H1 (cell line): ENCODE results near the gene MAFB. TPM values are rescaled to one million over a fixed set of nuclear protein-coding genes. Genes with fewer than 3 reads are reported as not detected.

Source experiments
- CTCF ChIA-PET: fragments of 300-600 bp; sonication (Branson Sonifier 250); formaldehyde crosslinking; loops from one replicate; lab custom pipeline; 2021; ENCODE audit not compliant: partially characterized antibody; lab: Charles Lee
- POLR2A ChIA-PET: fragments of 300-600 bp; sonication (Branson Sonifier 250); formaldehyde crosslinking; loops from one replicate; lab custom pipeline; 2021; ENCODE audit warnings: inconsistent platforms; ENCODE audit not compliant: partially characterized antibody; lab: Charles Lee
- DNase-seq, 2 experiments: peaks; one replicate each; pipeline versions ENCODE4 v3.0.0 to v3.0.0-alpha.2; 2010 to 2022; ENCODE audit warnings: low spot score in 2 of 2, low read depth in 1 of 2, mixed read lengths in 1 of 2
- FAIRE-seq: peaks from 2 replicates; lab custom pipeline; 2011; peaks lifted over from hg19 to GRCh38; lab: Jason Lieb, UNC
- H2AFZ ChIP-seq: 2 replicates; pipeline ENCODE4 v1.8.1; 2012; ENCODE audit warnings: low read length, inconsistent platforms
- H2AK5ac ChIP-seq: 2 replicates; pipeline ENCODE4 v1.6.1; 2013; ENCODE audit warnings: low read depth, low read length
- H2BK120ac ChIP-seq: replicated peaks from 2 replicates; pipeline ENCODE3; 2013; ENCODE audit warnings: low read depth, low read length, inconsistent platforms
- H2BK12ac ChIP-seq: 2 replicates; pipeline ENCODE4 v1.6.1; 2013; ENCODE audit warnings: low read depth, low read length
- H2BK15ac ChIP-seq: 2 replicates; pipeline ENCODE4 v1.6.1; 2013; ENCODE audit warnings: low read length
- H2BK20ac ChIP-seq: 2 replicates; pipeline ENCODE4 v1.6.1; 2013; ENCODE audit warnings: low read length
- H2BK5ac ChIP-seq: 2 replicates; pipeline ENCODE4 v1.6.1; 2013; ENCODE audit warnings: low read depth, low read length
- H3K14ac ChIP-seq: 2 replicates; pipeline ENCODE4 v1.6.1; 2013; ENCODE audit warnings: inconsistent platforms; ENCODE audit not compliant: insufficient read length
- H3K18ac ChIP-seq: 2 replicates; pipeline ENCODE4 v1.6.1; 2013; ENCODE audit warnings: low read length; ENCODE audit errors: extremely low read depth
- H3K23ac ChIP-seq: 2 replicates; pipeline ENCODE4 v1.6.1; 2013; ENCODE audit warnings: inconsistent platforms; ENCODE audit not compliant: insufficient read length
- H3K23me2 ChIP-seq: 2 replicates; pipeline ENCODE4 v1.6.1; 2013; ENCODE audit warnings: low read depth, low read length
- H3K27ac ChIP-seq: 2 replicates; pipeline ENCODE4 v1.6.1; 2011; ENCODE audit warnings: low read depth, low read length, inconsistent platforms
- H3K27me3 ChIP-seq, 4 experiments: replicated peaks in 1 of 4; 1 replicate in 1 of 4; 2 replicates in 3 of 4; pipeline versions ENCODE4 v1.6.1 to v1.8.1; 2011 to 2013; ENCODE audit warnings: low read length in 3 of 4, mild to moderate bottlenecking in 3 of 4, inconsistent platforms in 2 of 4, mixed read lengths in 2 of 4, moderate library complexity in 1 of 4; ENCODE audit not compliant: control insufficient read depth in 3 of 4, insufficient read depth in 3 of 4; ENCODE audit errors: extremely low read depth in 1 of 4
- H3K36me3 ChIP-seq, 4 experiments: 2 replicates each; pipeline versions ENCODE4 v1.6.1 to v1.8.1; 2011 to 2013; ENCODE audit warnings: mild to moderate bottlenecking in 4 of 4, low read length in 3 of 4, moderate library complexity in 2 of 4, control low read depth in 1 of 4, inconsistent platforms in 1 of 4; ENCODE audit not compliant: insufficient read depth in 4 of 4, control insufficient read depth in 2 of 4
- H3K4ac ChIP-seq: replicated peaks from 2 replicates; pipeline ENCODE3; 2013; ENCODE audit warnings: low read length, low read depth, mixed read lengths, inconsistent platforms; ENCODE audit not compliant: insufficient read length
- H3K4me1 ChIP-seq, 4 experiments: replicated peaks in 1 of 4; 1 replicate in 1 of 4; 2 replicates in 3 of 4; pipeline versions ENCODE4 v1.6.1 to v1.8.1; 2011 to 2013; ENCODE audit warnings: low read length in 3 of 4, inconsistent platforms in 2 of 4, mixed read lengths in 1 of 4; ENCODE audit not compliant: insufficient read depth in 4 of 4, control insufficient read depth in 3 of 4
- H3K4me2 ChIP-seq, 2 experiments: 2 replicates each; pipeline versions ENCODE4 v1.6.1 to v1.8.1; 2011 to 2013; ENCODE audit warnings: low read depth in 2 of 2, low read length in 2 of 2, control low read depth in 1 of 2, inconsistent platforms in 1 of 2, mild to moderate bottlenecking in 1 of 2; ENCODE audit not compliant: insufficient read depth in 1 of 2
- H3K4me3 ChIP-seq, 4 experiments: fragments of 200-600, 300-600 bp in 1 of 4; sonication (generic), shearing (Covaris generic), sonication (Bioruptor Twin) in 1 of 4; 2 replicates each; pipeline versions ENCODE4 v1.5.1 to v1.8.1; 2011 to 2016; ENCODE audit warnings: low read length in 4 of 4, low read depth in 3 of 4, control low read depth in 2 of 4, inconsistent platforms in 2 of 4, mild to moderate bottlenecking in 2 of 4, mixed read lengths in 1 of 4, moderate library complexity in 1 of 4; ENCODE audit not compliant: insufficient read depth in 2 of 4; ENCODE audit errors: extremely low read depth in 1 of 4
- H3K56ac ChIP-seq: replicated peaks from 2 replicates; pipeline ENCODE3; 2013; ENCODE audit warnings: low read depth, mild to moderate bottlenecking, mixed read lengths, low read length, inconsistent platforms; ENCODE audit not compliant: insufficient read length
- H3K79me1 ChIP-seq: 2 replicates; pipeline ENCODE4 v1.6.1; 2013; ENCODE audit warnings: low read depth, low read length, control low read depth
- H3K79me2 ChIP-seq, 2 experiments: 2 replicates each; pipeline versions ENCODE4 v1.6.1 to v1.8.1; 2012 to 2013; ENCODE audit warnings: low read length in 2 of 2, mild to moderate bottlenecking in 2 of 2, inconsistent platforms in 1 of 2; ENCODE audit not compliant: insufficient read depth in 2 of 2, control insufficient read depth in 1 of 2
- H3K9ac ChIP-seq, 4 experiments: replicated peaks in 1 of 4; 1 replicate in 1 of 4; 2 replicates in 3 of 4; pipeline versions ENCODE4 v1.6.1 to v1.8.1; 2011 to 2013; ENCODE audit warnings: low read depth in 3 of 4, low read length in 3 of 4, control low read depth in 2 of 4, mild to moderate bottlenecking in 2 of 4, moderate library complexity in 2 of 4, inconsistent platforms in 1 of 4; ENCODE audit errors: extremely low read depth in 1 of 4
- H3K9me3 ChIP-seq, 2 experiments: 2 replicates each; pipeline versions ENCODE4 v1.6.1 to v1.8.1; 2012 to 2013; ENCODE audit warnings: mild to moderate bottlenecking in 2 of 2, moderate library complexity in 2 of 2, control low read depth in 1 of 2, inconsistent platforms in 1 of 2, low read depth in 1 of 2, low read length in 1 of 2, mixed read lengths in 1 of 2; ENCODE audit not compliant: insufficient read depth in 2 of 2
- H4K20me1 ChIP-seq, 2 experiments: replicated peaks in 1 of 2; 2 replicates each; pipeline versions ENCODE3 to v1.8.1; 2011 to 2013; ENCODE audit warnings: inconsistent platforms in 2 of 2, low read length in 2 of 2, mild to moderate bottlenecking in 1 of 2; ENCODE audit not compliant: insufficient read depth in 2 of 2, control insufficient read depth in 1 of 2
- H4K5ac ChIP-seq: 2 replicates; pipeline ENCODE4 v1.6.1; 2013; ENCODE audit warnings: low read length, low read depth, mixed read lengths, inconsistent platforms; ENCODE audit not compliant: insufficient read length
- H4K8ac ChIP-seq: 2 replicates; pipeline ENCODE4 v1.8.0; 2013; ENCODE audit warnings: mild to moderate bottlenecking, moderate library complexity, low read length, inconsistent platforms; ENCODE audit not compliant: insufficient read depth; ENCODE audit errors: extremely low read depth
- H4K91ac ChIP-seq: replicated peaks from 2 replicates; pipeline ENCODE3; 2013; ENCODE audit warnings: low read length, mixed read lengths, inconsistent platforms; ENCODE audit not compliant: insufficient read length
- BACH1 ChIP-seq: IDR thresholded peaks from 2 replicates; pipeline ENCODE4 v1.6.1; 2012; ENCODE audit warnings: low read length, improper control_type of control experiment
- CBX8 ChIP-seq: fragments of 300-800, 300-1000 bp; sonication (generic); IDR thresholded peaks from 2 replicates; pipeline ENCODE4 v1.7.1; 2016; ENCODE audit warnings: low read depth, low read length, borderline replicate concordance
- CTBP2 ChIP-seq: IDR thresholded peaks from 2 replicates; pipeline ENCODE4 v1.7.0; 2011; ENCODE audit warnings: borderline replicate concordance, mild to moderate bottlenecking, moderate library complexity, mixed read lengths, low read length; ENCODE audit not compliant: insufficient read depth, insufficient read length
- CTCF ChIP-seq, 3 experiments: IDR thresholded peaks; 1 replicate in 2 of 3; 2 replicates in 1 of 3; pipeline versions ENCODE4 v1.5.1 to v1.6.1; 2011; ENCODE audit warnings: low read length in 3 of 3, mild to moderate bottlenecking in 3 of 3, inconsistent platforms in 2 of 3, low read depth in 1 of 3, moderate library complexity in 1 of 3; ENCODE audit not compliant: insufficient read depth in 1 of 3; ENCODE audit errors: control extremely low read depth in 1 of 3
- EP300 ChIP-seq, 2 experiments: IDR thresholded peaks; 1 replicate in 1 of 2; 2 replicates in 1 of 2; pipeline ENCODE4 v1.6.1; 2011 to 2012; ENCODE audit warnings: low read depth in 2 of 2, low read length in 2 of 2, mild to moderate bottlenecking in 2 of 2, borderline replicate concordance in 1 of 2, inconsistent platforms in 1 of 2, moderate library complexity in 1 of 2
- GABPA ChIP-seq: IDR thresholded peaks from 2 replicates; pipeline ENCODE4 v1.6.1; 2011; ENCODE audit warnings: mild to moderate bottlenecking, low read length, moderate library complexity, borderline replicate concordance; ENCODE audit not compliant: insufficient read depth
- KDM4A ChIP-seq: IDR thresholded peaks from one replicate; pipeline ENCODE4 v1.7.1; 2012; ENCODE audit warnings: low read depth, mild to moderate bottlenecking, moderate library complexity, low read length, inconsistent platforms; ENCODE audit not compliant: severe bottlenecking
- NRF1 ChIP-seq: IDR thresholded peaks from 2 replicates; pipeline ENCODE4 v1.6.1; 2011; ENCODE audit warnings: mild to moderate bottlenecking, low read depth, low read length, improper control_type of control experiment
- RBBP5 ChIP-seq: IDR thresholded peaks from 2 replicates; pipeline ENCODE4 v1.7.1; 2012; ENCODE audit warnings: low read depth, mild to moderate bottlenecking, inconsistent platforms, low read length, moderate library complexity, borderline replicate concordance
- SAP30 ChIP-seq: fragments of 300-600 bp; sonication (generic); IDR thresholded peaks from 2 replicates; pipeline ENCODE4 v1.7.1; 2012; ENCODE audit warnings: low read length, moderate library complexity, mild to moderate bottlenecking, inconsistent platforms; ENCODE audit not compliant: insufficient read depth, insufficient replicate concordance
- WGBS, 2 experiments: shearing (Covaris generic) in 1 of 2; methylation state at CpG; one replicate each; pipeline versions ENCODE4 v1.1.6 to v1.1.7; 2013 to 2015; ENCODE audit warnings: low lambda C conversion rate in 2 of 2, mixed read lengths in 2 of 2, inconsistent platforms in 1 of 2, low coverage in 1 of 2, missing lambda C conversion rate in 1 of 2; ENCODE audit not compliant: insufficient replicate concordance in 2 of 2, insufficient coverage in 1 of 2, insufficient read length in 1 of 2; ENCODE audit errors: extremely low coverage in 1 of 2, missing lambda C conversion rate in 1 of 2; 5-methylcytosine and 5-hydroxymethylcytosine counted together
- polyA plus RNA-seq, 7 experiments: library from polyadenylated mRNA; depleted of rRNA in 3 of 7; stranded (reverse) in 5 of 7; unstranded in 2 of 7; fragments of >200 nt in 5 of 7; fragments of 200-250 nt in 2 of 7; gene quantifications; 1 replicate in 5 of 7; 2 replicates in 1 of 7; 4 replicates in 1 of 7; pipeline versions ENCODE4 v1.2.1 to v1.2.3, GENCODE V29; 2011 to 2013; ENCODE audit warnings: missing spikeins in 2 of 7, mixed read lengths in 2 of 7
- total RNA-seq: library from RNA; stranded (reverse); fragmentation: NEBNext Ultra II Directional; extraction: Animal tissue kit (Norgen Biotek cat#: 25700); gene quantifications from 2 replicates; pipeline ENCODE4 v1.2.1, GENCODE V29; 2021

The MAFB gene
- total and polyA plus RNA-seq, 2 of the 8 experiments (the other 6 are each of a cell fraction or from before 2014, with no cell fraction given) = 0.83 to 1.8 TPM

GRCh38 chr20:40705413-40705812 lies 16.4 kb upstream of the MAFB start:
- no peak overlapping the region for H4K8ac ChIP-seq
- no peak overlapping the region for H2BK20ac ChIP-seq
- WGBS, 2 experiments = 79% methylated on average over 3 of the region's 3 CpGs; no CpG with 5 or more reads in 1 of the 2 experiments
- H3K9ac ChIP-seq = no peak overlapping the region
- no peak overlapping the region for H2BK120ac ChIP-seq
- H3K56ac ChIP-seq = no peak overlapping the region
- no peak overlapping the region for H2BK15ac ChIP-seq
- H3K4me1 ChIP-seq = peaks cover 0 to 3% (median 0%) of the 10 kb centered on the region in 4 experiments; a peak in 1 of 7 replicates
- no peak overlapping the region for H4K91ac ChIP-seq
- H3K27ac ChIP-seq = no peak overlapping the region
- no peak overlapping the region for H3K14ac ChIP-seq
- FAIRE-seq = no peak
- H3K18ac ChIP-seq = no peak overlapping the region
- no peak overlapping the region for H3K23ac ChIP-seq
- H2BK5ac ChIP-seq = no peak overlapping the region
- no peak overlapping the region for H3K4ac ChIP-seq
- no peaks in the 10 kb centered on the region for H3K23me2 ChIP-seq
- H3K36me3 ChIP-seq = no peaks in the 10 kb centered on the region
- H3K79me1 ChIP-seq = no peaks in the 10 kb centered on the region
- peaks cover 0 to 10% of the 10 kb centered on the region in 2 experiments; a peak in 2 of 4 replicates for H3K9me3 ChIP-seq
- no peaks in the 10 kb centered on the region for H3K27me3 ChIP-seq
- no peaks in the 10 kb centered on the region for H4K20me1 ChIP-seq
- no peak for DNase-seq
- H3K4me3 ChIP-seq = no peak overlapping the region
- H2AFZ ChIP-seq = no peak overlapping the region
- no peak overlapping the region for H4K5ac ChIP-seq
- no peaks in the 10 kb centered on the region for H3K79me2 ChIP-seq
- no peak overlapping the region for H2BK12ac ChIP-seq
- ChIA-PET CTCF (interaction anchor here (0.8 to 6.3 kb wide), 12 partner anchors 9 to 260 kb away, joined by 3 to 43 read pairs (median 8); partner anchors contain the start of gene MAFB), POLR2A (interaction anchor here (0.9 kb wide), 1 partner anchor 16 kb away, joined by 4 read pairs; the partner anchor contains the start of gene MAFB)
- H2AK5ac ChIP-seq = no peak overlapping the region
- H3K4me2 ChIP-seq = no peak overlapping the region
- TF ChIP-seq SAP30 (no peak), NRF1 (no peak), EP300 (IDR thresholded peaks at IDR 0.05; ENCODE audit: borderline replicate concordance in 1 of 2, low read depth in 2 of 2, low read length in 2 of 2) (no peak), KDM4A (no peak), BACH1 (no peak), CTBP2 (no peak), CTCF (IDR thresholded peaks at IDR 0.05; ENCODE audit: control extremely low read depth in 1 of 3, insufficient read depth in 1 of 3, low read depth in 1 of 3, low read length in 3 of 3) (no peak), RBBP5 (no peak), GABPA (no peak), CBX8 (no peak)
